ENCODE measurements around the gene GINS2. TPM values are rescaled to one million over a fixed set of nuclear protein-coding genes. Genes with fewer than 3 reads are reported as not detected.

The GINS2 gene
- total and polyA plus RNA-seq, 2 experiments from 2014 or later = 40.5 to 44.4 TPM

GRCh38 chr16:85733155-85733838, 44.5 kb upstream of the GINS2 start:
- no peak overlapping the region; the same call in 2 of the 3 replicates for H3K4me3 Mint-ChIP-seq
- Histone ChIP-seq H2AFZ (no peak overlapping the region), H3K4me1 (ENCODE audit: insufficient read depth) (no peaks in the 10 kb centered on the region), H3K36me3 (ENCODE audit: insufficient read depth) (no peaks in the 10 kb centered on the region), H3F3A (replicated peaks; ENCODE audit: low read depth) (no peaks in the 10 kb centered on the region), H3K27ac (ENCODE audit: low read depth) (no peak overlapping the region), H3K79me2 (replicated peaks; ENCODE audit: insufficient read depth) (no peaks in the 10 kb centered on the region), H4K20me1 (replicated peaks; ENCODE audit: insufficient read depth) (no peaks in the 10 kb centered on the region; the same call in 1 of the 2 replicates), H3K27me3 (ENCODE audit: insufficient read depth) (no peaks in the 10 kb centered on the region), H3K4me2 (no peak overlapping the region), H3K9me2 (ENCODE audit: insufficient read depth) (no peaks in the 10 kb centered on the region), H3K4me3 (no peak overlapping the region)
- peaks cover 21% of the 10 kb centered on the region for H3K4me1 Mint-ChIP-seq
- H3K27ac Mint-ChIP-seq = no peak overlapping the region
- peaks cover 9% of the 10 kb centered on the region for H3K27me3 Mint-ChIP-seq (ENCODE audit: insufficient read depth, low read depth, poor library complexity)
- TF ChIP-seq STAT1 (IDR thresholded peaks at IDR 0.05; ENCODE audit: unreplicated experiment) (no peak), NANOG (IDR thresholded peaks at IDR 0.05; ENCODE audit: borderline replicate concordance) (no peak), CREB1 (CRISPR knock-in tag; IDR thresholded peaks at IDR 0.05; ENCODE audit: low read depth) (no peak), EZH2 (IDR thresholded peaks at IDR 0.05; ENCODE audit: low read depth, unreplicated experiment) (no peak), ZNF331 (CRISPR knock-in tag; IDR thresholded peaks at IDR 0.05; ENCODE audit: low read depth) (no peak), ETS1 (IDR thresholded peaks at IDR 0.05) (no peak), ZNF462 (CRISPR knock-in tag; IDR thresholded peaks at IDR 0.05) (no peak), REST (IDR thresholded peaks at IDR 0.05; ENCODE audit: unreplicated experiment) (no peak), JUNB (IDR thresholded peaks at IDR 0.05; ENCODE audit: unreplicated experiment) (no peak), CTCF (conservative IDR thresholded peaks at IDR 0.05; ENCODE audit: low read depth in 2 of 2) (no peak), POLR2AphosphoS5 (IDR thresholded peaks at IDR 0.05; ENCODE audit: low read depth) (no peak), ZNF114 (CRISPR knock-in tag; IDR thresholded peaks at IDR 0.05) (no peak), EZH2phosphoT487 (IDR thresholded peaks at IDR 0.05; ENCODE audit: unreplicated experiment) (no peak)
- H3K9me3 Mint-ChIP-seq = no peaks in the 10 kb centered on the region
- ATAC-seq = no peak; the same call in 2 of the 3 replicates
- H3K36me3 Mint-ChIP-seq (ENCODE audit: low read depth) = no peaks in the 10 kb centered on the region; the same call in 2 of the 3 replicates
- DNase-seq (ENCODE audit: low spot score) = no peak
